ENCODE measurements around the gene CSNK1D.

DNA sequence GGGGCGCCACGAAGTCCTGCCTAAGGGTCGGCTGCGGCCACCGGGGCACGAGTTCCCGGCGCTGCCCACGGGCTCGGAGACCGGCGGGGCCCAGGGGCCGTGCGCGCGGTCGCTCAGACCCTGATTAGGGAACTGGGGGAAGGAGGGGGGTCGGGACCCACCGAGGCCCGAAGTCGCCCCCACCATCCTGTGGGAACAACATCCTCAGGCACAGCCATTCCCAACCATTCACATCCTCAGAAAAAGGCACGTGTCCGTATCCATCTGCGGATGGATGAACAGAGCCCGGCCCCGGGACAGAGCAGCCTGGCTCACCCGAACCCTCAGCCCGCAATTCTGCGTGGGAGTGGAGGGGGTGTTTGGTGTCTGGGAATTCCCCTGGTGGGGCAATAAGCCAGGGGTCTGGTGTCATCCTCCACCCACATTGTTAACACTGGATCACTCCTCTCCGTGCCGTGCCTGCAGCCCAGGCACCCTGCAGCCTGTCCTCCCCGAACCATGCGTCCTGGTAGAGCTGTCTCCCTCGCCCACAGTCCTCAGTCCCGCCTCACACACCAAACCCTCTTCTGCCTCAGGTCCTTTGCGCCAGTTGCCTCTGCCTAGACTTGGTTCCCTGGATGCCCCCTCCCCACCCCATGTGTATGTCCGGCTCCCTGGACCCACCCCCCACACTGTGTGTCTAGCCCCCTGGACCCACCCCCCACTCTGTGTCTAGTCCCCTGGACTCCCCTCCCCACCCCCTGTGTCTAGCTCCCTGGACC, 60.1 kb downstream of the CSNK1D start:
- TF ChIP-seq CTCF (IDR thresholded peaks at IDR 0.05; ENCODE audit: low read depth, low read length, poor library complexity, severe bottlenecking) (no peak), EZH2phosphoT487 (IDR thresholded peaks at IDR 0.05; ENCODE audit: borderline replicate concordance, low read length) (no peak)
